Measurements from ENCODE around the gene PYGO1.
"Not testable (repeated sequence)": the region's sequence is repeated elsewhere in the genome, so short reads cannot be mapped to it uniquely, and the experiment has no call there.

Gene PYGO1

GRCh38 chr15:55513152-55513551 is 75.0 kb downstream of the PYGO1 start:
- Histone ChIP-seq H4K20me1 (ENCODE audit: insufficient read depth, low read length) (no peaks in the 10 kb centered on the region), H3K36me3 (ENCODE audit: insufficient read depth, low read length) (peaks cover 63% of the 10 kb centered on the region)
- TF ChIP-seq EZH2 (IDR thresholded peaks at IDR 0.05; ENCODE audit: borderline replicate concordance, low read length) (no peak), CTCF (IDR thresholded peaks at IDR 0.05; ENCODE audit: low read length) (no peak)

GRCh38 chr15:55507567-55507966 is 80.6 kb downstream of the PYGO1 start:
- no peak overlapping the region for H3K9ac ChIP-seq (ENCODE audit: low read length)
- H2AFZ ChIP-seq (ENCODE audit: low read length) = no peak overlapping the region
- no peaks in the 10 kb centered on the region for H3K79me2 ChIP-seq (ENCODE audit: insufficient read depth, low read length)
- TF ChIP-seq EZH2 (IDR thresholded peaks at IDR 0.05; ENCODE audit: borderline replicate concordance, low read length) (no peak), CTCF (IDR thresholded peaks at IDR 0.05; ENCODE audit: low read length) (no peak)
- no peak overlapping the region for H3K4me3 ChIP-seq (ENCODE audit: low read depth, low read length, poor library complexity, severe bottlenecking)
- H3K9me3 ChIP-seq (ENCODE audit: low read length) = no peaks in the 10 kb centered on the region
- no peaks in the 10 kb centered on the region for H4K20me1 ChIP-seq (ENCODE audit: insufficient read depth, low read length)
- H3F3A ChIP-seq (ENCODE audit: insufficient read depth, low read length) = no peaks in the 10 kb centered on the region
- no peaks in the 10 kb centered on the region for H3K4me1 ChIP-seq (ENCODE audit: insufficient read depth, low read length, severe bottlenecking)
- H3K9me2 ChIP-seq (ENCODE audit: low read depth, low read length) = no peaks in the 10 kb centered on the region
- peaks cover 49% of the 10 kb centered on the region for H3K36me3 ChIP-seq (ENCODE audit: insufficient read depth, low read length)
- no peaks in the 10 kb centered on the region for H3K27me3 ChIP-seq (ENCODE audit: insufficient read depth, low read length)
- no peak overlapping the region for H3K27ac ChIP-seq (ENCODE audit: low read depth, low read length, poor library complexity, severe bottlenecking)
- no peak overlapping the region for H3K4me2 ChIP-seq (ENCODE audit: low read length)

More at GRCh38 chr15:55513152-55513551, 75.0 kb downstream of the PYGO1 start:
- Histone ChIP-seq H3K27ac (ENCODE audit: low read depth, low read length, poor library complexity, severe bottlenecking) (no peak overlapping the region), H3K79me2 (ENCODE audit: insufficient read depth, low read length) (no peaks in the 10 kb centered on the region), H3K9ac (ENCODE audit: low read length) (no peak overlapping the region), H3K4me1 (ENCODE audit: insufficient read depth, low read length, severe bottlenecking) (peaks cover 11% of the 10 kb centered on the region), H3K4me3 (ENCODE audit: low read depth, low read length, poor library complexity, severe bottlenecking) (no peak overlapping the region), H3K9me3 (ENCODE audit: low read length) (no peaks in the 10 kb centered on the region), H3K9me2 (ENCODE audit: low read depth, low read length) (no peaks in the 10 kb centered on the region), H3K27me3 (ENCODE audit: insufficient read depth, low read length) (no peaks in the 10 kb centered on the region), H2AFZ (ENCODE audit: low read length) (no peak overlapping the region), H3F3A (ENCODE audit: insufficient read depth, low read length) (no peaks in the 10 kb centered on the region), H3K4me2 (ENCODE audit: low read length) (no peak overlapping the region)

- not testable (repeated sequence) for H3K4me2 ChIP-seq (ENCODE audit: low read length); H3K27ac ChIP-seq (ENCODE audit: low read depth, low read length, poor library complexity, severe bottlenecking); H4K20me1 ChIP-seq (ENCODE audit: insufficient read depth, low read length); H2AFZ ChIP-seq (ENCODE audit: low read length); H3K9me2 ChIP-seq (ENCODE audit: low read depth, low read length); H3K27me3 ChIP-seq (ENCODE audit: insufficient read depth, low read length); H3K4me3 ChIP-seq (ENCODE audit: low read depth, low read length, poor library complexity, severe bottlenecking); H3K79me2 ChIP-seq (ENCODE audit: insufficient read depth, low read length); H3K9ac ChIP-seq (ENCODE audit: low read length); H3K9me3 ChIP-seq (ENCODE audit: low read length); H3K4me1 ChIP-seq (ENCODE audit: insufficient read depth, low read length, severe bottlenecking); H3F3A ChIP-seq (ENCODE audit: insufficient read depth, low read length)
- H3K36me3 ChIP-seq (ENCODE audit: insufficient read depth, low read length) = peaks cover 35% of the 10 kb centered on the region
Measured at GRCh38 chr15:55505407-55505806, 82.7 kb downstream of the PYGO1 start.

- TF ChIP-seq CTCF (IDR thresholded peaks at IDR 0.05; ENCODE audit: low read length) (no peak), EZH2 (IDR thresholded peaks at IDR 0.05; ENCODE audit: borderline replicate concordance, low read length) (no peak)
- no peaks in the 10 kb centered on the region for H4K20me1 ChIP-seq (ENCODE audit: insufficient read depth, low read length)
- H3K36me3 ChIP-seq (ENCODE audit: insufficient read depth, low read length) = peaks cover 24% of the 10 kb centered on the region
- H2AFZ ChIP-seq (ENCODE audit: low read length) = no peak overlapping the region
- H3K27ac ChIP-seq (ENCODE audit: low read depth, low read length, poor library complexity, severe bottlenecking) = no peak overlapping the region
- peak overlapping the region; percentile 54; the same call in 1 of the 2 replicates for H3K4me2 ChIP-seq (ENCODE audit: low read length)
- H3K4me1 ChIP-seq (ENCODE audit: insufficient read depth, low read length, severe bottlenecking) = peaks cover 21% of the 10 kb centered on the region
- no peak overlapping the region for H3K9ac ChIP-seq (ENCODE audit: low read length)
- H3K4me3 ChIP-seq (ENCODE audit: low read depth, low read length, poor library complexity, severe bottlenecking) = peak overlapping the region; percentile 51
- no peaks in the 10 kb centered on the region for H3K9me2 ChIP-seq (ENCODE audit: low read depth, low read length)
- no peaks in the 10 kb centered on the region for H3K27me3 ChIP-seq (ENCODE audit: insufficient read depth, low read length)
- H3K9me3 ChIP-seq (ENCODE audit: low read length) = no peaks in the 10 kb centered on the region; the same call in 1 of the 2 replicates
- no peaks in the 10 kb centered on the region for H3K79me2 ChIP-seq (ENCODE audit: insufficient read depth, low read length)
- no peaks in the 10 kb centered on the region for H3F3A ChIP-seq (ENCODE audit: insufficient read depth, low read length)
Measured at GRCh38 chr15:55499151-55499550, 89.0 kb downstream of the PYGO1 start.

GRCh38 chr15:55498109-55498938 is 89.8 kb downstream of the PYGO1 start:
- not testable (repeated sequence) for H3K27me3 ChIP-seq (ENCODE audit: insufficient read depth, low read length); H3K9me3 ChIP-seq (ENCODE audit: low read length); H3K79me2 ChIP-seq (ENCODE audit: insufficient read depth, low read length); H4K20me1 ChIP-seq (ENCODE audit: insufficient read depth, low read length); H3F3A ChIP-seq (ENCODE audit: insufficient read depth, low read length); H2AFZ ChIP-seq (ENCODE audit: low read length); H3K9me2 ChIP-seq (ENCODE audit: low read depth, low read length)
- peak overlapping the region; percentile 56 for H3K27ac ChIP-seq (ENCODE audit: low read depth, low read length, poor library complexity, severe bottlenecking)
- peak overlapping the region; percentile 51 for H3K4me3 ChIP-seq (ENCODE audit: low read depth, low read length, poor library complexity, severe bottlenecking)
- H3K36me3 ChIP-seq (ENCODE audit: insufficient read depth, low read length) = peaks cover 25% of the 10 kb centered on the region
- peak overlapping the region; percentile 31; the same call in 1 of the 2 replicates for H3K9ac ChIP-seq (ENCODE audit: low read length)
- H3K4me1 ChIP-seq (ENCODE audit: insufficient read depth, low read length, severe bottlenecking) = peaks cover 21% of the 10 kb centered on the region
- H3K4me2 ChIP-seq (ENCODE audit: low read length) = peak overlapping the region; percentile 54

All from OCI-LY1 (cell line).